T47D (cell line): ENCODE data around the gene ATP6V0A1.
A peak's percentile ranks its signal among the peaks of the same experiment; 100 is the strongest.

Source experiments
- DNase-seq, 2 experiments: peaks; one replicate each; pipeline versions ENCODE4 v3.0.0 to v3.0.0-alpha.2; 2011 to 2012; ENCODE audit warnings: low read depth in 1 of 2, low spot score in 1 of 2
- JUND ChIP-seq: IDR thresholded peaks from 2 replicates; pipeline ENCODE4 v1.6.1; 2012; ENCODE audit warnings: low read depth
- in situ Hi-C: cut with HindIII; loops from 2 replicates; pipeline ENCODE4 v1.10.0; 2016; ENCODE audit warnings: low sequenced_read_pairs, low pct_unique_long_range_greater_than_20kb

The ATP6V0A1 gene

GRCh38 chr17:42509409-42509808 is 50.7 kb downstream of the ATP6V0A1 start:
- TF ChIP-seq JUND, result no peak
- no peak for DNase-seq
- in situ Hi-C loops, result no loop called here

- in situ Hi-C loops, result no loop called here
- no peak for DNase-seq
- no peak for TF ChIP-seq JUND
These were observed 51.2 kb downstream of the ATP6V0A1 start for GRCh38 chr17:42509841-42510240.

- TF ChIP-seq JUND, result no peak
- in situ Hi-C loops, result no loop called here
- no peak for DNase-seq
These were observed 53.6 kb downstream of the ATP6V0A1 start for GRCh38 chr17:42512246-42512645.

- no peak for TF ChIP-seq JUND
- in situ Hi-C loops, result no loop called here
- no peak for DNase-seq
These were observed 54.1 kb downstream of the ATP6V0A1 start for GRCh38 chr17:42512733-42513251.

- in situ Hi-C loops, result no loop called here
- TF ChIP-seq JUND, result no peak
- DNase-seq, result no peak
These were observed 55.0 kb downstream of the ATP6V0A1 start for GRCh38 chr17:42513686-42514085.

- no peak for DNase-seq
- TF ChIP-seq JUND, result no peak
- in situ Hi-C loops, result no loop called here
These were observed 55.6 kb downstream of the ATP6V0A1 start for GRCh38 chr17:42514279-42514678.

- DNase-seq, result no peak
- TF ChIP-seq JUND, result no peak
- in situ Hi-C loops, result no loop called here
These were observed 56.2 kb downstream of the ATP6V0A1 start for GRCh38 chr17:42514867-42515266.

GRCh38 chr17:42517516-42517915 is 58.8 kb downstream of the ATP6V0A1 start:
- in situ Hi-C loops, result no loop called here
- DNase-seq, result peak; percentile 86 to 89
- no peak for TF ChIP-seq JUND

GRCh38 chr17:42518046-42518754 is 59.5 kb downstream of the ATP6V0A1 start:
- in situ Hi-C loops, result no loop called here

GRCh38 chr17:42518755-42519545 is 60.3 kb downstream of the ATP6V0A1 start:
- in situ Hi-C loops, result no loop called here
- no peak for DNase-seq
- TF ChIP-seq JUND, result no peak

More at GRCh38 chr17:42518046-42518754, 59.5 kb downstream of the ATP6V0A1 start:
- peak in 1 of 2 experiments; percentile 52 for DNase-seq
- no peak for TF ChIP-seq JUND

- no peak for TF ChIP-seq JUND
- in situ Hi-C loops, result no loop called here
- peak; percentile 43 to 60 for DNase-seq
These were observed 61.1 kb downstream of the ATP6V0A1 start for GRCh38 chr17:42519546-42520491.

- DNase-seq, result no peak
- in situ Hi-C loops, result no loop called here
- TF ChIP-seq JUND, result no peak
These were observed 61.9 kb downstream of the ATP6V0A1 start for GRCh38 chr17:42520540-42520951.
